HEK293 (cell line): ENCODE measurements around the gene TMEM205.

Experiments used
- FEZF1 ChIP-seq: fragments of 450-650 bp; formaldehyde crosslinking; IDR thresholded peaks from 2 replicates; pipeline ENCODE4 v1.5.1; 2016; ENCODE audit warnings: missing biosample characterization, missing genetic modification characterization
- HOXA7 ChIP-seq: sonication (generic); formaldehyde crosslinking; IDR thresholded peaks from 2 replicates; pipeline ENCODE4 v1.8.1; 2022; ENCODE audit warnings: missing genetic modification reagents, borderline replicate concordance
- HOXC10 ChIP-seq: sonication (generic); formaldehyde crosslinking; IDR thresholded peaks from 2 replicates; pipeline ENCODE4 v1.8.1; 2023; ENCODE audit warnings: mild to moderate bottlenecking, missing genetic modification reagents
- KLF7 ChIP-seq: fragments of 450-650 bp; formaldehyde crosslinking; IDR thresholded peaks from 2 replicates; pipeline ENCODE4 v1.5.1; 2016; ENCODE audit warnings: missing biosample characterization, missing genetic modification characterization, borderline replicate concordance
- MZF1 ChIP-seq: fragments of 450-650 bp; formaldehyde crosslinking; IDR thresholded peaks from 2 replicates; pipeline ENCODE4 v1.5.1; 2017; ENCODE audit warnings: missing biosample characterization, missing genetic modification characterization, borderline replicate concordance
- OSR2 ChIP-seq: fragments of 450-650 bp; formaldehyde crosslinking; IDR thresholded peaks from 2 replicates; pipeline ENCODE4 v1.5.1; 2016; ENCODE audit warnings: missing biosample characterization, missing genetic modification characterization
- SALL2 ChIP-seq: fragments of 450-650 bp; formaldehyde crosslinking; IDR thresholded peaks from 2 replicates; pipeline ENCODE4 v1.5.0; 2017; ENCODE audit warnings: missing biosample characterization, mild to moderate bottlenecking, missing genetic modification characterization, borderline replicate concordance
- SCRT2 ChIP-seq: fragments of 450-650 bp; formaldehyde crosslinking; IDR thresholded peaks from 2 replicates; pipeline ENCODE4 v1.5.1; 2016; ENCODE audit warnings: missing biosample characterization, missing genetic modification characterization
- SP2 ChIP-seq: fragments of 450-650 bp; formaldehyde crosslinking; IDR thresholded peaks from 2 replicates; pipeline ENCODE4 v1.5.1; 2016; ENCODE audit warnings: missing biosample characterization, missing genetic modification characterization
- YY1 ChIP-seq: fragments of 450-650 bp; formaldehyde crosslinking; IDR thresholded peaks from 2 replicates; pipeline ENCODE4 v1.5.1; 2018; ENCODE audit warnings: missing biosample characterization, missing genetic modification characterization
- YY2 ChIP-seq: fragments of 450-650 bp; formaldehyde crosslinking; IDR thresholded peaks from 2 replicates; pipeline ENCODE4 v1.5.1; 2016; ENCODE audit warnings: missing biosample characterization, missing genetic modification characterization
- ZBTB44 ChIP-seq: fragments of 450-650 bp; IDR thresholded peaks from 2 replicates; pipeline ENCODE4 v1.5.1; 2018; ENCODE audit warnings: missing biosample characterization, mild to moderate bottlenecking, missing genetic modification characterization
- ZIC2 ChIP-seq: fragments of 450-650 bp; formaldehyde crosslinking; IDR thresholded peaks from 2 replicates; pipeline ENCODE4 v1.5.1; 2016; ENCODE audit warnings: missing biosample characterization, missing genetic modification characterization
- ZNF112 ChIP-seq: fragments of 450-650 bp; formaldehyde crosslinking; IDR thresholded peaks from 2 replicates; pipeline ENCODE4 v1.5.0; 2017; ENCODE audit warnings: missing biosample characterization, missing genetic modification characterization
- ZNF138 ChIP-seq: fragments of 450-650 bp; formaldehyde crosslinking; IDR thresholded peaks from 2 replicates; pipeline ENCODE4 v1.5.1; 2016; ENCODE audit warnings: missing biosample characterization, missing genetic modification characterization, borderline replicate concordance
- ZNF175 ChIP-seq: fragments of 450-650 bp; formaldehyde crosslinking; IDR thresholded peaks from 2 replicates; pipeline ENCODE4 v1.5.1; 2016; ENCODE audit warnings: missing biosample characterization, missing genetic modification characterization
- ZNF211 ChIP-seq: fragments of 450-650 bp; formaldehyde crosslinking; IDR thresholded peaks from 2 replicates; pipeline ENCODE4 v1.5.1; 2016; ENCODE audit warnings: low read depth, missing biosample characterization, missing genetic modification characterization
- ZNF239 ChIP-seq: fragments of 450-650 bp; formaldehyde crosslinking; IDR thresholded peaks from 2 replicates; pipeline ENCODE4 v1.5.1; 2016; ENCODE audit warnings: missing biosample characterization, missing genetic modification characterization
- ZNF354C ChIP-seq: fragments of 450-650 bp; formaldehyde crosslinking; IDR thresholded peaks from 2 replicates; pipeline ENCODE4 v1.5.1; 2016; ENCODE audit warnings: missing biosample characterization, missing genetic modification characterization, low read depth, borderline replicate concordance
- ZNF48 ChIP-seq: fragments of 450-650 bp; formaldehyde crosslinking; IDR thresholded peaks from 2 replicates; pipeline ENCODE4 v1.5.1; 2016; ENCODE audit warnings: missing biosample characterization, missing genetic modification characterization
- ZNF510 ChIP-seq: fragments of 450-650 bp; formaldehyde crosslinking; IDR thresholded peaks from 2 replicates; pipeline ENCODE4 v1.5.1; 2018; ENCODE audit warnings: mild to moderate bottlenecking, missing genetic modification characterization, missing biosample characterization; ENCODE audit not compliant: insufficient replicate concordance
- ZNF571 ChIP-seq: fragments of 450-650 bp; formaldehyde crosslinking; IDR thresholded peaks from 2 replicates; pipeline ENCODE4 v1.5.0; 2017; ENCODE audit warnings: missing biosample characterization, missing genetic modification characterization
- ZNF585B ChIP-seq: fragments of 450-650 bp; formaldehyde crosslinking; IDR thresholded peaks from 2 replicates; pipeline ENCODE4 v1.5.1; 2016; ENCODE audit warnings: missing biosample characterization, missing genetic modification characterization
- ZNF629 ChIP-seq: fragments of 450-650 bp; formaldehyde crosslinking; IDR thresholded peaks from 2 replicates; pipeline ENCODE4 v1.5.1; 2017; ENCODE audit warnings: missing biosample characterization, missing genetic modification characterization
- ZNF677 ChIP-seq: fragments of 450-650 bp; IDR thresholded peaks from 2 replicates; pipeline ENCODE4 v1.5.0; 2018; ENCODE audit warnings: missing biosample characterization, mild to moderate bottlenecking, missing genetic modification characterization, moderate library complexity
- ZNF792 ChIP-seq: fragments of 450-650 bp; formaldehyde crosslinking; IDR thresholded peaks from 2 replicates; pipeline ENCODE4 v1.5.1; 2016; ENCODE audit warnings: missing biosample characterization, missing genetic modification characterization
- ZNF837 ChIP-seq: fragments of 450-650 bp; formaldehyde crosslinking; IDR thresholded peaks from 2 replicates; pipeline ENCODE4 v1.5.1; 2016; ENCODE audit warnings: missing biosample characterization, missing genetic modification characterization
- ZSCAN23 ChIP-seq: fragments of 450-650 bp; formaldehyde crosslinking; IDR thresholded peaks from 2 replicates; pipeline ENCODE4 v1.5.1; 2016; ENCODE audit warnings: missing biosample characterization, missing genetic modification characterization
- TF ChIP-seq, protein P1 (sequence below): fragments of 450-650 bp; formaldehyde crosslinking; IDR thresholded peaks from 2 replicates; pipeline ENCODE4 v1.5.1; 2017; ENCODE audit warnings: missing biosample characterization, missing genetic modification characterization
- TF ChIP-seq, protein P2 (sequence below): fragments of 450-650 bp; formaldehyde crosslinking; IDR thresholded peaks from 2 replicates; pipeline ENCODE4 v1.5.1; 2016; ENCODE audit warnings: missing biosample characterization, missing genetic modification characterization
- TF ChIP-seq, protein P3 (sequence below): fragments of 450-650 bp; formaldehyde crosslinking; IDR thresholded peaks from 2 replicates; pipeline ENCODE4 v1.5.1; 2016; ENCODE audit warnings: missing biosample characterization, missing genetic modification characterization
- TF ChIP-seq, protein P4 (sequence below): fragments of 450-650 bp; formaldehyde crosslinking; IDR thresholded peaks from 2 replicates; pipeline ENCODE4 v1.5.1; 2016; ENCODE audit warnings: missing biosample characterization, missing genetic modification characterization
- TF ChIP-seq, protein P5 (sequence below): fragments of 450-650 bp; formaldehyde crosslinking; IDR thresholded peaks from 2 replicates; pipeline ENCODE4 v1.5.1; 2017; ENCODE audit warnings: missing biosample characterization, missing genetic modification characterization

The TMEM205 gene

DNA sequence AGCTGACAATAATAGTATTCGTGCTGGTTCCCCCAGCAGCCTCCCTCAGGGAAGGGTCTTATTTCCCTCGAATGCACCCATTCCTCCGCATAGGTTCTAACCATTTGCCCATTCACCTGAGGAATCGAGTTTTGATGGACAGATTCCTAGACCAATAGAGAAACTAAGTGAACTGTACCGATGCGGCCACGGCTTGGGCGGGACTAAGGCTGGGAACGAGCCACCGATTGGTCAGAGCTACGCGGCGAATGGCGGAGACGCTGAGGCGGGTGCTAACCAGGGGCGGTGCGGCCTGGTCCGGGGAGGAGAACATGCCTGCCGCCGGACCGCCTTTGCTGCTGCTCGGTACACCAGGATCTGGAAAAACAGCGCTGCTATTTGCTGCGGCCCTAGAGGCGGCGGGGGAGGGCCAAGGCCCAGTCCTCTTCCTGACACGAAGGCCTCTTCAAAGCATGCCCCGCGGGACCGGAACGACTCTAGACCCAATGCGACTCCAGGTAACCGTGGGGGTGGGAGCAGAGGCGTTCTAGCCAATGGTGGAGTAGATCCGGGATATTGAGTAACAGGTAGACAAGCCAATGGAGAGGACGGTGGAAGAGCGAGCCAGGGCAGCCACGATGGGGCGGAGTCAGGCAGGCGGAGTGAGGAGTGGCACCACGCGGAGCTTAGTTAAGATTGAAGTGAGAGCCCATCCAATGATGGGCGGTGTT is 28.5 kb upstream of the TMEM205 start, which contains the start of gene SWSAP1 (continued):
- TF ChIP-seq, protein P1, sequence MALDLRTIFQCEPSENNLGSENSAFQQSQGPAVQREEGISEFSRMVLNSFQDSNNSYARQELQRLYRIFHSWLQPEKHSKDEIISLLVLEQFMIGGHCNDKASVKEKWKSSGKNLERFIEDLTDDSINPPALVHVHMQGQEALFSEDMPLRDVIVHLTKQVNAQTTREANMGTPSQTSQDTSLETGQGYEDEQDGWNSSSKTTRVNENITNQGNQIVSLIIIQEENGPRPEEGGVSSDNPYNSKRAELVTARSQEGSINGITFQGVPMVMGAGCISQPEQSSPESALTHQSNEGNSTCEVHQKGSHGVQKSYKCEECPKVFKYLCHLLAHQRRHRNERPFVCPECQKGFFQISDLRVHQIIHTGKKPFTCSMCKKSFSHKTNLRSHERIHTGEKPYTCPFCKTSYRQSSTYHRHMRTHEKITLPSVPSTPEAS (tag by site-specific recombination) = no peak; the same call in 1 of the 2 replicates
- TF ChIP-seq ZNF48 (tag by site-specific recombination) = no peak
- no peak for TF ChIP-seq OSR2 (tag by site-specific recombination)
- TF ChIP-seq, protein P2, sequence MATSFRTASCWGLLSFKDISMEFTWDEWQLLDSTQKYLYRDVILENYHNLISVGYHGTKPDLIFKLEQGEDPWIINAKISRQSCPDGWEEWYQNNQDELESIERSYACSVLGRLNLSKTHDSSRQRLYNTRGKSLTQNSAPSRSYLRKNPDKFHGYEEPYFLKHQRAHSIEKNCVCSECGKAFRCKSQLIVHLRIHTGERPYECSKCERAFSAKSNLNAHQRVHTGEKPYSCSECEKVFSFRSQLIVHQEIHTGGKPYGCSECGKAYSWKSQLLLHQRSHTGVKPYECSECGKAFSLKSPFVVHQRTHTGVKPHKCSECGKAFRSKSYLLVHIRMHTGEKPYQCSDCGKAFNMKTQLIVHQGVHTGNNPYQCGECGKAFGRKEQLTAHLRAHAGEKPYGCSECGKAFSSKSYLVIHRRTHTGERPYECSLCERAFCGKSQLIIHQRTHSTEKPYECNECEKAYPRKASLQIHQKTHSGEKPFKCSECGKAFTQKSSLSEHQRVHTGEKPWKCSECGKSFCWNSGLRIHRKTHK (tag by site-specific recombination) = no peak
- no peak for TF ChIP-seq ZBTB44 (tag by site-specific recombination)
- TF ChIP-seq ZNF585B (tag by site-specific recombination) = no peak
- TF ChIP-seq ZNF571 (tag by site-specific recombination) = no peak
- TF ChIP-seq, protein P3, sequence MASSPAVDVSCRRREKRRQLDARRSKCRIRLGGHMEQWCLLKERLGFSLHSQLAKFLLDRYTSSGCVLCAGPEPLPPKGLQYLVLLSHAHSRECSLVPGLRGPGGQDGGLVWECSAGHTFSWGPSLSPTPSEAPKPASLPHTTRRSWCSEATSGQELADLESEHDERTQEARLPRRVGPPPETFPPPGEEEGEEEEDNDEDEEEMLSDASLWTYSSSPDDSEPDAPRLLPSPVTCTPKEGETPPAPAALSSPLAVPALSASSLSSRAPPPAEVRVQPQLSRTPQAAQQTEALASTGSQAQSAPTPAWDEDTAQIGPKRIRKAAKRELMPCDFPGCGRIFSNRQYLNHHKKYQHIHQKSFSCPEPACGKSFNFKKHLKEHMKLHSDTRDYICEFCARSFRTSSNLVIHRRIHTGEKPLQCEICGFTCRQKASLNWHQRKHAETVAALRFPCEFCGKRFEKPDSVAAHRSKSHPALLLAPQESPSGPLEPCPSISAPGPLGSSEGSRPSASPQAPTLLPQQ (tag by site-specific recombination) = peak; percentile 71
- peak; percentile 96 for TF ChIP-seq SP2
- TF ChIP-seq ZNF138 (tag by site-specific recombination) = no peak
- no peak for TF ChIP-seq MZF1
- peak; percentile 99 for TF ChIP-seq SCRT2 (tag by site-specific recombination)
- peak; percentile 84 for TF ChIP-seq YY2 (tag by site-specific recombination)
- no peak for TF ChIP-seq ZNF239 (tag by site-specific recombination)
- TF ChIP-seq, protein P4, sequence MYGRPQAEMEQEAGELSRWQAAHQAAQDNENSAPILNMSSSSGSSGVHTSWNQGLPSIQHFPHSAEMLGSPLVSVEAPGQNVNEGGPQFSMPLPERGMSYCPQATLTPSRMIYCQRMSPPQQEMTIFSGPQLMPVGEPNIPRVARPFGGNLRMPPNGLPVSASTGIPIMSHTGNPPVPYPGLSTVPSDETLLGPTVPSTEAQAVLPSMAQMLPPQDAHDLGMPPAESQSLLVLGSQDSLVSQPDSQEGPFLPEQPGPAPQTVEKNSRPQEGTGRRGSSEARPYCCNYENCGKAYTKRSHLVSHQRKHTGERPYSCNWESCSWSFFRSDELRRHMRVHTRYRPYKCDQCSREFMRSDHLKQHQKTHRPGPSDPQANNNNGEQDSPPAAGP (tag by site-specific recombination) = peak; percentile 78
- TF ChIP-seq FEZF1 = no peak
- no peak for TF ChIP-seq ZNF354C (tag by site-specific recombination)
- no peak for TF ChIP-seq SALL2
- TF ChIP-seq ZNF837 = no peak
- no peak for TF ChIP-seq ZNF677
- TF ChIP-seq ZSCAN23 (tag by site-specific recombination) = no peak
- TF ChIP-seq HOXC10 (CRISPR knock-in tag) = no peak
- peak; percentile 82 for TF ChIP-seq YY1 (tag by site-specific recombination)
- TF ChIP-seq HOXA7 (CRISPR knock-in tag) = no peak
- TF ChIP-seq ZNF629 (tag by site-specific recombination) = peak; percentile 67
- TF ChIP-seq KLF7 (tag by site-specific recombination) = no peak
- TF ChIP-seq, protein P5, sequence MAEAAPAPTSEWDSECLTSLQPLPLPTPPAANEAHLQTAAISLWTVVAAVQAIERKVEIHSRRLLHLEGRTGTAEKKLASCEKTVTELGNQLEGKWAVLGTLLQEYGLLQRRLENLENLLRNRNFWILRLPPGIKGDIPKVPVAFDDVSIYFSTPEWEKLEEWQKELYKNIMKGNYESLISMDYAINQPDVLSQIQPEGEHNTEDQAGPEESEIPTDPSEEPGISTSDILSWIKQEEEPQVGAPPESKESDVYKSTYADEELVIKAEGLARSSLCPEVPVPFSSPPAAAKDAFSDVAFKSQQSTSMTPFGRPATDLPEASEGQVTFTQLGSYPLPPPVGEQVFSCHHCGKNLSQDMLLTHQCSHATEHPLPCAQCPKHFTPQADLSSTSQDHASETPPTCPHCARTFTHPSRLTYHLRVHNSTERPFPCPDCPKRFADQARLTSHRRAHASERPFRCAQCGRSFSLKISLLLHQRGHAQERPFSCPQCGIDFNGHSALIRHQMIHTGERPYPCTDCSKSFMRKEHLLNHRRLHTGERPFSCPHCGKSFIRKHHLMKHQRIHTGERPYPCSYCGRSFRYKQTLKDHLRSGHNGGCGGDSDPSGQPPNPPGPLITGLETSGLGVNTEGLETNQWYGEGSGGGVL (tag by site-specific recombination) = no peak
- TF ChIP-seq ZNF792 = no peak
- TF ChIP-seq ZNF112 (tag by site-specific recombination) = no peak
- no peak for TF ChIP-seq ZNF175 (tag by site-specific recombination)
- TF ChIP-seq ZNF211 = no peak
- 0 out of 2 replicates have a peak, but pooled peaks have one; percentile 12 for TF ChIP-seq ZIC2
- TF ChIP-seq ZNF510 (tag by site-specific recombination) = no peak
